ENCODE results near the gene SARDH. TPM values are rescaled to one million over a fixed set of nuclear protein-coding genes. Genes with fewer than 3 reads are reported as not detected.

Gene SARDH
- total RNA-seq, 2 experiments from 2014 or later, result 2.3 to 2.7 TPM

GRCh38 chr9:133725886-133726285, 12.3 kb downstream of the SARDH start:
- Mint-ChIP-seq H3K4me1 (no peaks in the 10 kb centered on the region), H3K9me3 (no peaks in the 10 kb centered on the region), H3K27ac (no peak overlapping the region), H3K36me3 (no peaks in the 10 kb centered on the region), H3K4me3 (no peak overlapping the region), H3K27me3 (no peaks in the 10 kb centered on the region)
- no peak for DNase-seq

- H3K36me3 Mint-ChIP-seq, result no peaks in the 10 kb centered on the region
- H3K27ac Mint-ChIP-seq, result no peak overlapping the region
- peaks cover 3% of the 10 kb centered on the region for H3K27me3 Mint-ChIP-seq
- peaks cover 2% of the 10 kb centered on the region for H3K9me3 Mint-ChIP-seq
- H3K4me3 Mint-ChIP-seq, result no peak overlapping the region
- peaks cover 2% of the 10 kb centered on the region for H3K4me1 Mint-ChIP-seq
- DNase-seq, result no peak
Measured at GRCh38 chr9:133718563-133719315, 19.4 kb downstream of the SARDH start.

GRCh38 chr9:133717113-133718031, 20.8 kb downstream of the SARDH start:
- Mint-ChIP-seq H3K27ac (no peak overlapping the region), H3K4me1 (peaks cover 6% of the 10 kb centered on the region), H3K4me3 (no peak overlapping the region), H3K27me3 (peaks cover 3% of the 10 kb centered on the region), H3K36me3 (no peaks in the 10 kb centered on the region), H3K9me3 (peaks cover 2% of the 10 kb centered on the region)
- no peak for DNase-seq

- Mint-ChIP-seq H3K4me1 (peaks cover 6% of the 10 kb centered on the region), H3K27me3 (peaks cover 3% of the 10 kb centered on the region), H3K36me3 (no peaks in the 10 kb centered on the region), H3K9me3 (peaks cover 2% of the 10 kb centered on the region), H3K4me3 (no peak overlapping the region), H3K27ac (no peak overlapping the region)
- DNase-seq, result no peak
Measured at GRCh38 chr9:133716564-133717112, 21.5 kb downstream of the SARDH start.

DNA sequence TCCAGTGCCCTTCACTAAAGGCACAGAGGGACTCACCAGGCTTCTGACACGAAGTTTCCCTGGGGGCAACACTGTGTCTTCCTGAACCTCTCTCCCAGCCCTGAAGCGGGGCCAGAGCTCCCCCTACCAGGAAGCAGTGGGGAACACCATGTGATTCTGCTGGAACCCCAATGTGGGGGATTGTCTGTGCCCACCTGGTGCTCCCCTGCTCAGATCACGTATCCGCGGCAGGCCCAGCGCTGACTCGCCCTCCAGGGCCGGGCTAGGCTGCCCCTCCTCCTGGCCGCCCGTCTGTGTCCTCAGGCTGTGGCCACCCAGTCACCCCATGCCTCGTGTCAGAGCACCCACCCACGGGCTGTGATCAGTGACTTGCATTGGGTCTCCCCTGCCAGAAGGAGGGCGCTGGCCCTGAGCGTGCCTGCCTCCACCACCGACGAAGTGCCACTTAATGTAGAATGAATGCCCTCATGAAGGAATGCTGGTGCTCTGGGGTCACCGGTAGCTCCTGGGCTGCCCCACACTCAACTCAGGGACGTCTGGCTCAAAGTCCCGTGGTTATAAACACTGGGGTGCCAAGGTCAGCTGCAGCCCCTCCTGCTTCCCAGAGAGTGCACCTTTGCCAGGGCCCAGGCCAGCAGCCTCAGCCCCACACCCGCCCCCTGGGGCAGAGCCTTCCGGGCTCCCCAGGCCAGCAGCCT, 22.1 kb downstream of the SARDH start:
- H3K27ac Mint-ChIP-seq, result no peak overlapping the region
- H3K36me3 Mint-ChIP-seq, result no peaks in the 10 kb centered on the region
- H3K9me3 Mint-ChIP-seq, result peaks cover 2% of the 10 kb centered on the region
- peaks cover 6% of the 10 kb centered on the region for H3K4me1 Mint-ChIP-seq
- peaks cover 3% of the 10 kb centered on the region for H3K27me3 Mint-ChIP-seq
- peak; percentile 32 for DNase-seq
- H3K4me3 Mint-ChIP-seq, result no peak overlapping the region

- no peak overlapping the region for H3K27ac Mint-ChIP-seq
- no peak overlapping the region for H3K4me3 Mint-ChIP-seq
- DNase-seq, result no peak
- peaks cover under 1% of the 10 kb centered on the region for H3K9me3 Mint-ChIP-seq
- H3K4me1 Mint-ChIP-seq, result peaks cover 7% of the 10 kb centered on the region
- no peaks in the 10 kb centered on the region for H3K36me3 Mint-ChIP-seq
- H3K27me3 Mint-ChIP-seq, result no peaks in the 10 kb centered on the region
Measured at GRCh38 chr9:133715295-133715865, 22.8 kb downstream of the SARDH start.

DNA sequence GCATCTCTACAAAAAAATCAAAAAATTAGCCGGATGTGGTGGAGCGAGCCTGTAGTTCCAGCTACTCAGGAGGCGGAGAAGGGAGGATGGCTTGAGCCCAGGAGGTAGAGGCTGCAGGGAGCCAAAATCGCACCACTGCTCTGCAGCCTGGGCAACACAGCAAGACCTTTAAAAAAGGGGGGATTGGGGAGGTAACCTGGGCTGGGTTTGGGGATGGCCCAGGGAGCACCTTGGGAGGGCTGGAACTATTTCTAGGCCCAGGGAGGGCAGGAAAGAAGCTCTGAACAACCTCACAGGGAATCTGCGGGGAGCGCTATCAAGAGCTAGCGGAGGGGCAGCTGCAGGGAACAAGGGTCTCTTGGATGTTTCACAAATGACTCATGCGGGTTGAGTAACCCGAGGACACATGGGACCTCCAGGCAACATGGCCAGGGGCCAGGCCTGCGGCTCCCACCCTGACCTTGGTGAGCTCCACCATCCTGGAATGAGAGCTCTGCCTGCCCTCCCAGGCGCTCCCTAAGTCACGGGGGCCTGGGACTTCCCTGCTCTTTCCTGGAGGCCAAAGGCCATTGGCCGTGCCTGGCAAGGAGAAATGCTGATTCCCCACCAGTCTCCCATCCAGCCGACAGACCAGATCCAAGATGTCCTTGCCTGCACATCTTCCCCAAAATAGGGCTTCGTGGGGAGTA, 23.4 kb downstream of the SARDH start:
- peaks cover 11% of the 10 kb centered on the region for H3K4me1 Mint-ChIP-seq
- H3K4me3 Mint-ChIP-seq, result no peak overlapping the region
- H3K27ac Mint-ChIP-seq, result no peak overlapping the region
- H3K27me3 Mint-ChIP-seq, result no peaks in the 10 kb centered on the region
- DNase-seq, result no peak
- no peaks in the 10 kb centered on the region for H3K36me3 Mint-ChIP-seq
- H3K9me3 Mint-ChIP-seq, result no peaks in the 10 kb centered on the region

DNA sequence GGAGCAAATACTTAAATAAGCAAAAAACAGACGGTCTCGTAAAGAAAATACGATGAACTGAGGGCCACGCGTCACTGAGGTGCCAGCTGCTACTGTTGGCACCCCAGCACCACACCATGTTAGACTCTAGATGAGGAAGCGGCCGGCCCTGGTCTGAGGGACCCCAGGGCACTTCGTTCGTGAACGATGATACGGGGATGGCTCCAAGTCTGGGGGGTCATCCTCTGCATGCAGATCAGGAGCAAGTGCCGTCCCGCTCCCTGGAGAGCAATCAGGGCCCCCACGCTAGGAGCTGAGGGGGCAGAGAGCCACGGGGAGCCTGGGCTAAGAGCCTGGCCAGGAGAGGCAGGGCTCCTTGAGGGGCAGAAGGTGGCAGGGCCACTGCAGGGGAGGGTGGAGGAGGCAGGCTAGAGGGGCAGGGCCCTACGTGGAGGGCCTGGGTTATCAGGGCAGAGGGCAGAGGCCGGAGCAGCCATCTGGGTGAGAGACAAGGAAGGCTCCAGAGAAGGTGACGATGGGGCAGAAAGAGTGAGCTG, 24.1 kb downstream of the SARDH start:
- no peak overlapping the region for H3K27ac Mint-ChIP-seq
- no peak for DNase-seq
- H3K27me3 Mint-ChIP-seq, result no peaks in the 10 kb centered on the region
- H3K36me3 Mint-ChIP-seq, result no peaks in the 10 kb centered on the region
- H3K4me3 Mint-ChIP-seq, result no peak overlapping the region
- peaks cover 17% of the 10 kb centered on the region for H3K4me1 Mint-ChIP-seq
- H3K9me3 Mint-ChIP-seq, result no peaks in the 10 kb centered on the region

DNA sequence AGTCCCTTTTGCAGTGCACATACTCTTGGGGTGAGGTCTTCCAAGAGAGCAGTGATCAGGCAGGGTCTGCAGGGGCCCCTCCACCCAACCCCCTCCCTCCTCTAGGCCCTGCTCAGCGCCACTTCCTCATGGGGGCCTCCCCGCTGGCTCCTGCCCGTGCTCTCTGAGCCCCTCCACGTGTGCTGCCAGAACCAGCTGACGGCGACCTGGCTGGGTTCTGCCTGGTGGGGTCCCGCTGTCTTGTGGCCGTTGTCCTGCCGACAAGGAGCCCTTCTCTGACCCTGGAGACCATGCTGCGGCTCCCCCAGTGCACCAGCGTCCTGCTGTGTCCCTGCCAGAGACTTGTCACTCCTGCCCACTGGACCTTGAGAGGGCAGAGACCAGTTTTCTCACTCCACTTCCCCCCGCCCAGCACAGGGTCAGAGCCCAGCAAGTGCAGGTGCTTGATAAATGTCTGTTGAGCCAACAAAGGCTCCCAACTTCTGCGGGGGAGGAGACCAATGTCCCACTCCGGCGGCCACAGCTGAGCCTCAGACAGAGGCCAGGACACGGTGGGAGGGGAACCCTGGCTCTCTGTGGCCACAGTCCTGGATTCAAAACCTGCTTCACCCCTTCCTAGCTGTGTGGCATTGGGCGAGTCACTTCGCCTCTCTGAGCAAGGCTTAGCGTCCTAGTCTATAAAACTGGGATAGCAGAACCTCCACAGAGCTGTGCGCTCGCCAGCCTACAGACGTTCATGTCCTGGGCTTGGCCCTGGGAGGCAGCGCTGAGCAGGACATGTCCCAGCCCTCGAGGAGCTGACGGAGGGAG, 24.8 kb downstream of the SARDH start:
- H3K36me3 Mint-ChIP-seq, result no peaks in the 10 kb centered on the region
- H3K4me3 Mint-ChIP-seq, result no peak overlapping the region
- H3K4me1 Mint-ChIP-seq, result peaks cover 17% of the 10 kb centered on the region
- H3K27me3 Mint-ChIP-seq, result no peaks in the 10 kb centered on the region
- H3K27ac Mint-ChIP-seq, result no peak overlapping the region
- DNase-seq, result no peak
- no peaks in the 10 kb centered on the region for H3K9me3 Mint-ChIP-seq

DNA sequence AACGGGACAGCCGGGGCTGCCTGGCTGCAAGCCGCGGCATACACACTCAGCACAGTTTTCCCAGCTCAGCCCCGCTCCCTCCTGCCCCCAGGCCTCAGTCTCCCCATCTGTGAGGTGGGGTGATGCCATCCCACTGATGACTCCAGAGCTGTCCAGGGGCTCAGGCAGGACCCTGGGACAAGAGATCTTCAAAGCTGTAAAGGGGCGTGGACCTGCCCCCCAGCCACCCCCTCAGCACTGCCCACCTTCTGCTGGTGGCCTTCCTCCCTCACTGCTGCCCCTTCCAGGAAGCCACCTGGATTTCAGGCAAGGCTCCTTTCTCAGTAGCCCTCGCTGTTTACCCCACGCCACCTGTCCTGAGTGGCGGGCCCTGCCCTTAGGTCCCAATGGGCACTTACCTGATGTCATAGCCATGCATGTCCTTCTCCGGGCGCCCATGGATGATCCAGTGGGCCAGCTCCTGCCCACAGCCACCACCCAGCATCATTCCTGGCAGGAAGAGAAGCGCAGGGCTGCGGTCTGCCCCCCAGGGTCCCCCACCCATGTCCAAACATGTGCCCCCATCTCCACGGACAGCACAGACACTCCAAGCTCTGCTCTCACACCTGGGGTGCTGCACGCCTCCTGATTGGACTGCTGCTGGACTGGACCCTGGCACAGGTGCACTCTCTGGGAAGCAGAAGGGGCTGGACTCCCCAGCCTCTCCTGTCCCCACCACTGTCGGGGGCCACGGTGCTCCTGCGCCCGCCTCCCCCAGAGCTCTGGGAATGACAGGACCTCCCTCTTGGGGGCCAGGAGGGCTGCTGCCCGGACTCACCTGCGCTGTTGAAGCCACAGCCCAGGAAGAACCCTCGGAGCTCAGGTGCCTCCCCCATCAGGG, 25.7 kb downstream of the SARDH start:
- Mint-ChIP-seq H3K4me3 (no peak overlapping the region), H3K27me3 (no peaks in the 10 kb centered on the region), H3K27ac (no peak overlapping the region), H3K36me3 (no peaks in the 10 kb centered on the region), H3K4me1 (peaks cover 17% of the 10 kb centered on the region), H3K9me3 (no peaks in the 10 kb centered on the region)
- no peak for DNase-seq

- Mint-ChIP-seq H3K36me3 (no peaks in the 10 kb centered on the region), H3K27ac (no peak overlapping the region), H3K4me1 (peaks cover 17% of the 10 kb centered on the region), H3K9me3 (no peaks in the 10 kb centered on the region), H3K27me3 (no peaks in the 10 kb centered on the region), H3K4me3 (no peak overlapping the region)
- no peak for DNase-seq
Measured at GRCh38 chr9:133711428-133712220, 26.5 kb downstream of the SARDH start.

All from activated naive CD8-positive, alpha-beta T cell treated with anti-CD3 and anti-CD28 coated beads for 36 hours (primary cell).